SK-N-SH treated with all-trans-retinoic acid at 6 μM for 48 hours (cell line): ENCODE results near the gene SLC6A7.

Experiments used
- CSDC2 ChIP-seq: fragments of 250-450 bp; sonication (Bioruptor Pico); IDR thresholded peaks from 2 replicates; pipeline ENCODE4 v1.5.0; 2020; ENCODE audit warnings: mild to moderate bottlenecking, moderate library complexity
- CSRNP3 ChIP-seq: fragments of 250-450 bp; sonication (Bioruptor Pico); IDR thresholded peaks from 2 replicates; pipeline ENCODE4 v1.5.1; 2021; ENCODE audit warnings: mild to moderate bottlenecking, moderate library complexity
- POU6F1 ChIP-seq: fragments of 250-450 bp; sonication (Bioruptor Pico); IDR thresholded peaks from 2 replicates; pipeline ENCODE4 v1.8.0; 2021; ENCODE audit warnings: low read depth, mild to moderate bottlenecking, moderate library complexity, borderline replicate concordance

GRCh38 chr5:150153483-150153882 lies 36.4 kb upstream of the SLC6A7 start:
- no peak for TF ChIP-seq CSRNP3 (CRISPR knock-in tag)
- TF ChIP-seq CSDC2 = no peak
- no peak for TF ChIP-seq POU6F1 (CRISPR knock-in tag)
